ENCODE measurements around the gene MS4A4A.

Gene MS4A4A

DNA sequence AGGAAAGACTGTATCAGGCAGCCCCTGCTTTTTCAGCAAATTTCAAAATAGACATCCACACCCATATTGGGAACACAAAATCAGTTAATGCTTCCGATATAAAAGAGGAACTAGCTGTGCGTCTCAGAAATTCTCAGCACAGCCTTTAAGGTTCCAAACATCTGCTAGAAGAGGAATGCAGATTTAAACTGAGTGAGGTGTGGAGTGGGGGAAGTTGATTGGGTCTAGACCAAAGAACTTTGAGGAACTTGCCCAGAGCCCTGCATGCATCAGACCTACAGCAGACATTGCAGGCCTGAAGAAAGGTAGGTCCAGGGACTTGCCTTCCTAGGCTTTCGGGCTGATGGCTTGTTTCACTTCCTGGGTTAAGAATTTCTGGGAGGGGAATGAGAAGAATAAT is at the start of gene MS4A4A:
Gene MS4A4A, plus strand, starts transcription at position 255 of the 400 bp plus-strand sequence. Its CDS starts 10 bp downstream, at position 265.
- no peak within 1 kb of the TSS for H3K4me3 ChIP-seq (ENCODE audit: low read length)
- H3K36me3 ChIP-seq (ENCODE audit: control insufficient read depth, insufficient read depth, low read length), result no peaks in the 10 kb centered on the region
- H3K4me1 ChIP-seq (ENCODE audit: control insufficient read depth, insufficient read depth, low read length), result no peaks in the 10 kb centered on the region
- no peaks in the 10 kb centered on the region for H3K27me3 ChIP-seq (ENCODE audit: control insufficient read depth, insufficient read depth, low read length)
- no peak within 1 kb of the TSS for H3K27ac ChIP-seq (ENCODE audit: low read depth, low read length)
- no peak within 1 kb of the TSS for H3K9ac ChIP-seq (ENCODE audit: low read length)

DNA sequence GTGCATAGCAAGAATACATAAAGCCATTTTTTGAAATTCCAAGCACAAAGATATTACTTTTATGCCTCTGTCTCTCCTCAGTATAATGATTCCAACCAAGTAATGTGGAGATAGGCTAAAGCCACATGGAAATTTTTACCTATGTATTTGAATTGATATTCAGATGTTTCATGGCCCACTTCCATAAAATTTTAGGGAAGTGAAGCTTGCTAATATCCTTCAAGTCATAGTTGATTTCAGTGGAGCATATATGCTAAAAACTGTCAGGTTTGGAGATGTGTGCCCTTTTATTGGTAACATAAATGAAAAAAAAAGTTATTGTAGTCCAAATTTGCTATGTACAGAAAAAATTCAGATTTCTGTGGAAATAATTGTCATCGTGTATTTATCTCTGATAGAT is 49.8 kb upstream of the MS4A4A start:
- H3K9ac ChIP-seq (ENCODE audit: low read length), result no peak overlapping the region
- no peaks in the 10 kb centered on the region for H3K36me3 ChIP-seq (ENCODE audit: control insufficient read depth, insufficient read depth, low read length)

DNA sequence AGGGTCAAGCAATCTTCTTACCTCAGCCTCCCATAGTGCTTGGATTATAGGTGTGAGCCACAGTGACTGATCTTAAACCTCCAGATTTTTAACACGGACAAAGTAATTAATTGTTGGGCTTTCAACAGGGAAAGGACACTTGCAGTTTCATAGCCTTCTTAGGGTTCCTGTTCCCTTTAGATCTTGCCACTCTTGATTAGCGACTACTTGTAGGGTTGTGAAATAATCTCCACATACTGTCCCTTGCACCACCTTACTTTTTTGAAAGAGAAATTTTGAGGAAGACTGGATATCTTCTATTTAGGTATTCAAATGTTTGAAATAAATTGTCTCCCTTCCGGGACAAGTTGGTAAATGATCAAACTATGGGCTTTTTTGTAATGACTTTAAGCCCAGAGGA is 45.1 kb upstream of the MS4A4A start:
- no peak overlapping the region for H3K9ac ChIP-seq (ENCODE audit: low read length)
- H3K27me3 ChIP-seq (ENCODE audit: control insufficient read depth, insufficient read depth, low read length), result no peaks in the 10 kb centered on the region
- H3K36me3 ChIP-seq (ENCODE audit: control insufficient read depth, insufficient read depth, low read length), result no peaks in the 10 kb centered on the region
- H3K4me1 ChIP-seq (ENCODE audit: control insufficient read depth, insufficient read depth, low read length), result no peaks in the 10 kb centered on the region
- no peak overlapping the region for H3K27ac ChIP-seq (ENCODE audit: low read depth, low read length)
- no peak overlapping the region for H3K4me3 ChIP-seq (ENCODE audit: low read length)

More for the DNA sequence above, 49.8 kb upstream of the MS4A4A start:
- no peaks in the 10 kb centered on the region for H3K27me3 ChIP-seq (ENCODE audit: control insufficient read depth, insufficient read depth, low read length)
- no peak overlapping the region for H3K27ac ChIP-seq (ENCODE audit: low read depth, low read length)
- no peak overlapping the region for H3K4me3 ChIP-seq (ENCODE audit: low read length)
- H3K4me1 ChIP-seq (ENCODE audit: control insufficient read depth, insufficient read depth, low read length), result no peaks in the 10 kb centered on the region

DNA sequence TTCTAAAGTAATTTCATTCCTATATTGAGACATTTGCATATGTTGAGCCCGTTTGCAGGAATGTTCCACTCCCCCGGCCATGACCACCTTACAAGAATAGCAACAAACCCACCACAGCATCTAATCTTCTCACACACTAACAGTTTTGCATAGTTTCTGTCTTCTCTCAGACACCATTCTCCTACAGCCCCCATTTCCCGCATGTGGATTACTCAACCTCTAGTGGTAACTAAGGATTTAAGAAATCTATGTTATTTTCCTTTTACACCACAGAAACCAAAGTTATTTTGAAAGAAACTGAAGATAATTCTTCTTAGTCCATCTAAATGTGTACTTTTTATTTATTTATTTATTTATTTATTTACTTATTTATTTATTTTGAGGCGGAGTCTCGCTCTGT is 39.8 kb upstream of the MS4A4A start:
- Histone ChIP-seq H3K36me3 (ENCODE audit: control insufficient read depth, insufficient read depth, low read length) (no peaks in the 10 kb centered on the region), H3K27me3 (ENCODE audit: control insufficient read depth, insufficient read depth, low read length) (no peaks in the 10 kb centered on the region), H3K27ac (ENCODE audit: low read depth, low read length) (no peak overlapping the region), H3K4me1 (ENCODE audit: control insufficient read depth, insufficient read depth, low read length) (no peaks in the 10 kb centered on the region), H3K9ac (ENCODE audit: low read length) (no peak overlapping the region), H3K4me3 (ENCODE audit: low read length) (no peak overlapping the region)

DNA sequence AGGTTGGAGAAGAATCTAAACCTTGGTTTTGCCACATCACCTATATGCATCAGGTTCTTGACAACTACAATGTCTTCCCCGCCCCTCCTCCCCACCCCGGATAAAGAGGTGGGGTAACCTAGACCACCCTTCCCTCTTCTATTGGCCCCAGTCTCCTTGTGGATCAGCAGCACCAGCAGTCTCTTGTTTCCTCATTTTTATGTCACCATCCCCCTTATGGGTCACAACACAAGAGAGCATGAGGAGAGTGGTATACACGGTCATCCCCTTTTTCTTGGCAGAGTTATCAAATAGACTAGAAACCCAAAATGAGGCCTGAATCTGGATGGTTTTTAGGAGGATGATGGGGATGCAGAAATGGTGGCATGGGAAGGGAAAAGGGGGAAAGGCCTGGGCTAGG is 38.7 kb upstream of the MS4A4A start:
- no peaks in the 10 kb centered on the region for H3K36me3 ChIP-seq (ENCODE audit: control insufficient read depth, insufficient read depth, low read length)
- H3K27me3 ChIP-seq (ENCODE audit: control insufficient read depth, insufficient read depth, low read length), result no peaks in the 10 kb centered on the region
- no peak overlapping the region for H3K9ac ChIP-seq (ENCODE audit: low read length)
- H3K4me3 ChIP-seq (ENCODE audit: low read length), result no peak overlapping the region
- no peaks in the 10 kb centered on the region for H3K4me1 ChIP-seq (ENCODE audit: control insufficient read depth, insufficient read depth, low read length)
- no peak overlapping the region for H3K27ac ChIP-seq (ENCODE audit: low read depth, low read length)

DNA sequence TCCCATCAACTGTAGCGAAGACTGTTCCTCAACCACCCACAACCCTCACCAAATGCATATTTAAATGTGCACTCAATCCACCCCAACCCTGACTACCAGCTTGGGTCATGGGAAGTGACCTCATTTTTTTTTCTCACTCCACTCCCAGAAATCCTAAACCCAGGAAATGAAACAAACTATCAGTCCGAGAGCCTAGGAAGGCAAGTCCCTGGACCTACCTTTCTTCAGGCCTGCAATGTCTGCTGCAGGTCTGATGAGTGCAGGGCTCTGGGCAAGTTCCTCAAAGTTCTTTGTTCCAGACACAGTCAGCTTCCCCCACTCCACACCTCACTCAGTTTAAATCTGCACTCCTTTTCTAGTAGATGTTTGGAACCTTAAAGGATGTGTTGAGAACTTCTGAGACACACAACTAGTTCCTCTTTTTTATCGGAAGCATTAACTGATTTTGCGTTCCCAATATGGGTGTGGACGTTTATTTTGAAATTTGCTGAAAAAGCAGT is 37.7 kb upstream of the MS4A4A start, which contains the start of gene MS4A4E:
Gene MS4A4E, minus strand, starts transcription at position 398 of the 500 bp plus-strand sequence. CDS start 13,082 bp downstream, outside the sequence.
- H3K27me3 ChIP-seq (ENCODE audit: control insufficient read depth, insufficient read depth, low read length), result no peaks in the 10 kb centered on the region
- H3K4me3 ChIP-seq (ENCODE audit: low read length), result no peak within 1 kb of the TSS
- H3K4me1 ChIP-seq (ENCODE audit: control insufficient read depth, insufficient read depth, low read length), result no peaks in the 10 kb centered on the region
- H3K36me3 ChIP-seq (ENCODE audit: control insufficient read depth, insufficient read depth, low read length), result no peaks in the 10 kb centered on the region
- no peak within 1 kb of the TSS for H3K27ac ChIP-seq (ENCODE audit: low read depth, low read length)
- no peak within 1 kb of the TSS for H3K9ac ChIP-seq (ENCODE audit: low read length)

DNA sequence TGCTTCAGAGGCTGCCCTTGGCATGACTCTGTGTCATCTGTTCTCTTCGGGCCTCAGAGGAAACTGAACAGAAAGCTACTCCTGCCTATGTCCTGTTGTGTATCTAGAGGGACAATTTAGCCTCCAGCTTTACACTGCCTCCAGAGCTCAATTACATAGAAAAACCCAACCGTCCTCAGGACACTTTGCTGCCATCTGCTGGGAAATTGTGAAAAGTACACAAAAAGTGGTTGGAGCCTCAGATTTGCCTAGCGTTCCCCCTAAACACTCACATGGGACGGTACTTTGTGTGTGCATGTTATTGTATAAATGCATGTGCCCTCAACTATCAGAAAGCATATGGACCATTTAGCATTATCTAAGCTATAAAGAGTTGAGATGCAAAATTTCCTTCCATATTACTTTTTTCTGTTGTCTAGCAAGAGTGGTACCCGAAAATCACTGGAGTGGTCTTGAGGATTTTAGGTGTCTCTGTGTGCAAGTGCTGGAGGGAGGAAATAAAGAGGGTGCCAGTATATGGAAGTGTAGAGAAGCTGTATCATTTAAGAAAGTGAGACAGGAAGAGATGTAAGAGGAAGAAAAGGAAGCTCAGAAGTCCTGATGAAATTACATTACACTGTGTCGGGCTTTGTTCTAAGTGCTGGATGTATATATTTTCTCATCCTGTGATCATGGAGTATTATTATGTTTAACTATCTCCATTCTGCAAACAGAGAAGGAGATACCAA is 28.8 kb upstream of the MS4A4A start:
- no peak overlapping the region for H3K9ac ChIP-seq (ENCODE audit: low read length)
- H3K4me1 ChIP-seq (ENCODE audit: control insufficient read depth, insufficient read depth, low read length), result no peaks in the 10 kb centered on the region
- no peak overlapping the region for H3K4me3 ChIP-seq (ENCODE audit: low read length)
- H3K27ac ChIP-seq (ENCODE audit: low read depth, low read length), result no peak overlapping the region
- H3K36me3 ChIP-seq (ENCODE audit: control insufficient read depth, insufficient read depth, low read length), result no peaks in the 10 kb centered on the region
- H3K27me3 ChIP-seq (ENCODE audit: control insufficient read depth, insufficient read depth, low read length), result no peaks in the 10 kb centered on the region

DNA sequence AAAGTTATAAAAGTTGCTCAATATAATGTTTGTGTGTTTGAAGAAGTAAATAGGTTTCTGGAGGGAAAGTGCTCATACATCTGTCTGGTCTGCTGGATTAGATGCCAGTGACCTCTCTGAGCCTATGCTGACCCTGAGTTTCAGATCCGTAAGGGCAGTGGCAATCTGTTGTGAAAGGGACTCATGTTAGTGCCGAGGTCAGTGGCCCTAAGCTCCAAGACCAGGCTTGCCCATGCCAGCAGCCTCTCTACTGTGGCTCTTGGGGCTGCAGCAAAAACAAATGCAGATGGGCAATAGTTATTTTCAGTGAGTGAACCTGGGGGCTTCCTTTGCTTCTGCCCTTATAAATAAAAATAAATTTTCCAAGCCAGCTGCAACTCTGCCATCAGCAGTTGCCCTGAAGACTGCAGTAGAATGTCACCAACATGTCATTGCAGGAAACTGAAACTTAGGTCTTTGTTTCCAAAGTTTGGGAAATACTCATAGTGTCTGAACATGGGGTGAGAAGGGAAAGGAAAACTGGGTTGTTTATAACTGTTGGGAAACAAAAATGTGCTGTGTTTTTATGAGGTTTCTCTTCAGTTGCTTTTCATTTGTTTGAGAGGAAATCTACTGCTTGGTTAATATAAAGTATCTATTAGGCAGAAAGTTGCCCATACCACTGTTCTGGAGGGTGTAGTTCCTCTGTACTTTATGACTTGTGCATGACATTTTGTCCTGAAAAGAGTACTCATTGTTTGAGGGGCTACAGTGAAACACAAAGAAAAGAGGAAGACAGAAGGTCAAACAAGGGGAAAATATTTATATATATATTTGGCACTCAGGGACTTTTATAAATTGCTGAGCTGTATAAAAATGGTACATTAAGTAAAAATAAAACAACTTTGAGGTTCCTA is 28.0 kb upstream of the MS4A4A start:
- Histone ChIP-seq H3K4me1 (ENCODE audit: control insufficient read depth, insufficient read depth, low read length) (no peaks in the 10 kb centered on the region), H3K9ac (ENCODE audit: low read length) (no peak overlapping the region), H3K27ac (ENCODE audit: low read depth, low read length) (peak overlapping the region; percentile 40), H3K27me3 (ENCODE audit: control insufficient read depth, insufficient read depth, low read length) (no peaks in the 10 kb centered on the region), H3K4me3 (ENCODE audit: low read length) (no peak overlapping the region), H3K36me3 (ENCODE audit: control insufficient read depth, insufficient read depth, low read length) (no peaks in the 10 kb centered on the region)

DNA sequence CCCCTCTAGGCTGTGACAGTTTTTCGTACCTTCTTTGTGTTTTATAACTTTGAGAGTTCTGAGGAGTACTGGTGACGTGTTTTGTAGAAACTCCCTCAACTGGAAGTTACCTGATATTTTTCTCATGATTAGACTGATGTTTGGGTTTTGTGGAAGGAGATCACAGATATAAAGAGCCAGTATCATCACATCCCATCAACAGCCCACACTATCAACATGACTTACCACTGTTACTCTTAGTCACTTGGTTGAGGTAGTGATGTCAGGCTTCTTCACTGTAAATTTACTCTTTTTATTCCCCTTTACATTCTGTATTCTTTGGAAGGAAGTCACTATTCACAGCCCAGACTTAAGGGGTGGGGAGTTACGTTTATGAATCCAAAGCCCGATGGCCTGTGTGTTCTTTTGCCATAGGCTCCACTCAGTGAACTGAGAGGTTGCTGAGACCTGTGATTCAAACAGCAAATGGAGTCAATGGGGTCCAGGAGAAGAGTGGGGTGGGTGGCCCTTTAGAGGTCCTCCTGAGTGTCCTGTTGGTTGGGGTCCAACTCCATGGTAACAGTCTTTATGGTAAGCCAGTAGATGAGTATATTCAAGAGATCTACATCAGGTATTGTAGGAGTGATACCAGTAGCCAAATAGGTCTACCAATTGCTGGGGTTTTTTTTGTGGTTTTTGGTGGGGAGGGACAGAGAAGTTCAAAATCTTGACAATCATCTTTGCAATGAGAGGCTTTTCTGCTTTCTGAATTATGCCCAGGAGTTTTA is 22.3 kb upstream of the MS4A4A start:
- H3K27me3 ChIP-seq (ENCODE audit: control insufficient read depth, insufficient read depth, low read length), result no peaks in the 10 kb centered on the region

DNA sequence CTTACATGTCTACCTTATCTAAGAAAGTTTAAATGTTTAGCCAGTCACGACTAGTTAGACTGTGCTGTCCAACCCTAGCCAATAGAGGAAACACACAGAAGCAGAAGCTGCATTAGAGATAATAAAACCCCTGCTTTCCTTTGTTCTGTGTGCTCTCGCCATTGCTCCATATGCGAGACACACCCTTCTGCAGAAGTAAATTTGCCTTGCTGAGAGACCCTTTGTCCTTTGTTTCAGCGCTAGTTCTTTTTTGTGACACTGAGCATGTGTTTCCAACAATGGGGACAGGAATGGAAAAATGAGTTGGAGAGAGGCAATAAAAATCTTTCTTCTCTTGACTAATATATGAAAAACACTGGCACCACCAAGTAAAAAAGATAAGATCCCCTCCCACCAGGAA is 19.5 kb upstream of the MS4A4A start:
- H3K4me3 ChIP-seq (ENCODE audit: low read length), result no peak overlapping the region
- H3K9ac ChIP-seq (ENCODE audit: low read length), result no peak overlapping the region
- H3K36me3 ChIP-seq (ENCODE audit: control insufficient read depth, insufficient read depth, low read length), result no peaks in the 10 kb centered on the region
- no peak overlapping the region for H3K27ac ChIP-seq (ENCODE audit: low read depth, low read length)
- H3K4me1 ChIP-seq (ENCODE audit: control insufficient read depth, insufficient read depth, low read length), result no peaks in the 10 kb centered on the region
- no peaks in the 10 kb centered on the region for H3K27me3 ChIP-seq (ENCODE audit: control insufficient read depth, insufficient read depth, low read length)

More for the DNA sequence above, 22.3 kb upstream of the MS4A4A start:
- H3K27ac ChIP-seq (ENCODE audit: low read depth, low read length), result no peak overlapping the region
- no peaks in the 10 kb centered on the region for H3K4me1 ChIP-seq (ENCODE audit: control insufficient read depth, insufficient read depth, low read length)
- H3K36me3 ChIP-seq (ENCODE audit: control insufficient read depth, insufficient read depth, low read length), result no peaks in the 10 kb centered on the region
- H3K4me3 ChIP-seq (ENCODE audit: low read length), result no peak overlapping the region
- H3K9ac ChIP-seq (ENCODE audit: low read length), result no peak overlapping the region

DNA sequence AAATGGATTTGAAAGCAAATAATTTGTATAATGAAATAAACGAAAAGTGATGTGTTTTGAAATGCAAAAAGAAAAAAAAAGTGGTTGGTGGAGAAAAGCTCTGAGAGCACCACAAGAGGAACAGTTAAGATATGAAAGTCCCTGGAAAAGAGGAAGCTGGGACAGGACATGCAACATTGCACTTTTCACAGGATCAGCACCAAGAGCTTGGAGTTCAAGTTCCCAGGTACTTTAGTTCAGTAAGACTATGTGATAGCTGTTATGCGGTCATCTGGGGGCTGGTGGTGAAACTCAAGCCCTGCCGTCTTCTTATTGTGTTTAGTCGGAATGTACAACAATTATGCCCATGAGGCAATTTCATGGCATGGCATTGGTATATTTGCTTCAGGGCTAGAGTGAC is 17.1 kb upstream of the MS4A4A start:
- H3K36me3 ChIP-seq (ENCODE audit: control insufficient read depth, insufficient read depth, low read length), result no peaks in the 10 kb centered on the region
- no peaks in the 10 kb centered on the region for H3K4me1 ChIP-seq (ENCODE audit: control insufficient read depth, insufficient read depth, low read length)
- H3K27ac ChIP-seq (ENCODE audit: low read depth, low read length), result no peak overlapping the region
- no peak overlapping the region for H3K9ac ChIP-seq (ENCODE audit: low read length)
- no peak overlapping the region for H3K4me3 ChIP-seq (ENCODE audit: low read length)
- no peaks in the 10 kb centered on the region for H3K27me3 ChIP-seq (ENCODE audit: control insufficient read depth, insufficient read depth, low read length)

DNA sequence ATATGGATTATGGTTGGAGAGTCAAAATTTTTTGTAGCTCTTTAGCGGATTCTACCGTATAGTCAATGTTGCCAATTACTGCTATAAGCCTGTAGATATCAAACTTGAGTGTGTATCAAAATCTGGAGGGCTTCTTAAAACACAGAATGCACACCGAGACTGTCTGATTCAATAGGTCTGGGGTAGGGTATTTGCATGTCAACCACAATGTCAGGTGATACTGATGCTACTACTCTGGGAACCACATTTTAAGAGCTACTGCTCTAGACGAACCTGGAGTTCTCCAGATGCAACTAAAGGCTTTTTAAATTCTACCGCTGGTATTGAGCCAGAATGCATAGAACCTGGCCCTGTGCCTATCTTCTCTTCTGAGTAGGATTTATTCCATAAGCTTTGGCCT is 15.8 kb upstream of the MS4A4A start:
- H3K4me3 ChIP-seq (ENCODE audit: low read length), result no peak overlapping the region
- H3K9ac ChIP-seq (ENCODE audit: low read length), result no peak overlapping the region

More for the DNA sequence above, 15.8 kb upstream of the MS4A4A start:
- Histone ChIP-seq H3K27me3 (ENCODE audit: control insufficient read depth, insufficient read depth, low read length) (no peaks in the 10 kb centered on the region), H3K4me1 (ENCODE audit: control insufficient read depth, insufficient read depth, low read length) (no peaks in the 10 kb centered on the region), H3K36me3 (ENCODE audit: control insufficient read depth, insufficient read depth, low read length) (no peaks in the 10 kb centered on the region), H3K27ac (ENCODE audit: low read depth, low read length) (no peak overlapping the region)

All from rectal smooth muscle tissue (tissue), 1 donor.